HEK293 (cell line): Measurements from ENCODE around the gene MRPL28.

Experiments used
- CTCF ChIP-seq: fragments of 450-650 bp; formaldehyde crosslinking; IDR thresholded peaks from 2 replicates; pipeline ENCODE4 v1.5.1; 2016; ENCODE audit warnings: missing biosample characterization, missing genetic modification characterization
- MZF1 ChIP-seq: fragments of 450-650 bp; formaldehyde crosslinking; IDR thresholded peaks from 2 replicates; pipeline ENCODE4 v1.5.1; 2017; ENCODE audit warnings: missing biosample characterization, missing genetic modification characterization, borderline replicate concordance
- ZBTB21 ChIP-seq: fragments of 450-650 bp; formaldehyde crosslinking; IDR thresholded peaks from 2 replicates; pipeline ENCODE4 v1.5.1; 2017; ENCODE audit warnings: missing biosample characterization, missing genetic modification characterization
- ZNF10 ChIP-seq: fragments of 450-650 bp; formaldehyde crosslinking; IDR thresholded peaks from 2 replicates; pipeline ENCODE4 v1.5.1; 2017; ENCODE audit warnings: missing biosample characterization, missing genetic modification characterization
- ZNF121 ChIP-seq: fragments of 450-650 bp; formaldehyde crosslinking; IDR thresholded peaks from 2 replicates; pipeline ENCODE4 v1.5.1; 2016; ENCODE audit warnings: missing biosample characterization, missing genetic modification characterization
- ZNF223 ChIP-seq: fragments of 450-650 bp; formaldehyde crosslinking; IDR thresholded peaks from 2 replicates; pipeline ENCODE4 v1.5.1; 2016; ENCODE audit warnings: missing biosample characterization, missing genetic modification characterization
- ZNF416 ChIP-seq: fragments of 450-650 bp; formaldehyde crosslinking; IDR thresholded peaks from 2 replicates; pipeline ENCODE4 v1.5.1; 2016; ENCODE audit warnings: missing biosample characterization, missing genetic modification characterization
- ZNF510 ChIP-seq: fragments of 450-650 bp; formaldehyde crosslinking; IDR thresholded peaks from 2 replicates; pipeline ENCODE4 v1.5.1; 2018; ENCODE audit warnings: mild to moderate bottlenecking, missing genetic modification characterization, missing biosample characterization; ENCODE audit not compliant: insufficient replicate concordance
- ZNF830 ChIP-seq: fragments of 450-650 bp; IDR thresholded peaks from 2 replicates; pipeline ENCODE4 v1.5.0; 2018; ENCODE audit warnings: missing biosample characterization, missing genetic modification characterization, low read depth, mild to moderate bottlenecking, moderate library complexity
- TF ChIP-seq, protein P1 (sequence below): fragments of 450-650 bp; formaldehyde crosslinking; IDR thresholded peaks from 2 replicates; pipeline ENCODE4 v1.5.1; 2016; ENCODE audit warnings: missing biosample characterization, missing genetic modification characterization, low read depth

- TF ChIP-seq ZBTB21 (tag by site-specific recombination) (no peak), ZNF10 (tag by site-specific recombination) (no peak), CTCF (no peak), MZF1 (no peak), ZNF510 (tag by site-specific recombination) (no peak), ZNF830 (tag by site-specific recombination) (no peak), ZNF223 (tag by site-specific recombination) (no peak), ZNF416 (tag by site-specific recombination) (no peak), ZNF121 (tag by site-specific recombination) (no peak)
- TF ChIP-seq, protein P1, sequence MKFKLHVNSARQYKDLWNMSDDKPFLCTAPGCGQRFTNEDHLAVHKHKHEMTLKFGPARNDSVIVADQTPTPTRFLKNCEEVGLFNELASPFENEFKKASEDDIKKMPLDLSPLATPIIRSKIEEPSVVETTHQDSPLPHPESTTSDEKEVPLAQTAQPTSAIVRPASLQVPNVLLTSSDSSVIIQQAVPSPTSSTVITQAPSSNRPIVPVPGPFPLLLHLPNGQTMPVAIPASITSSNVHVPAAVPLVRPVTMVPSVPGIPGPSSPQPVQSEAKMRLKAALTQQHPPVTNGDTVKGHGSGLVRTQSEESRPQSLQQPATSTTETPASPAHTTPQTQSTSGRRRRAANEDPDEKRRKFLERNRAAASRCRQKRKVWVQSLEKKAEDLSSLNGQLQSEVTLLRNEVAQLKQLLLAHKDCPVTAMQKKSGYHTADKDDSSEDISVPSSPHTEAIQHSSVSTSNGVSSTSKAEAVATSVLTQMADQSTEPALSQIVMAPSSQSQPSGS = no peak
Observed at GRCh38 chr16:379961-380761, 9.8 kb upstream of the MRPL28 start.
